Thyroid gland (tissue), 4 donors: ENCODE measurements around the gene TTC1.
"Not testable (repeated sequence)": the region's sequence is repeated elsewhere in the genome, so short reads cannot be mapped to it uniquely, and the experiment has no call there.

ENCODE experiments used
- POLR2A ChIP-seq, 2 donors: fragments of 450-650 bp; IDR thresholded peaks; one replicate each; pipeline ENCODE4 v1.6.1; 2017; ENCODE audit warnings: antibody characterized with exemption in 2 of 2, mild to moderate bottlenecking in 2 of 2, moderate library complexity in 1 of 2
- TF ChIP-seq, protein P1 (sequence below), 6 experiments: fragments of 200-600 bp in 3 of 6; fragments of 450-650 bp in 3 of 6; sonication (generic) in 3 of 6; IDR thresholded peaks; one replicate each; pipeline ENCODE4 v1.5.1; 2016 to 2019; ENCODE audit warnings: antibody characterized with exemption in 6 of 6, mild to moderate bottlenecking in 2 of 6, inconsistent platforms in 1 of 6, moderate library complexity in 1 of 6

DNA sequence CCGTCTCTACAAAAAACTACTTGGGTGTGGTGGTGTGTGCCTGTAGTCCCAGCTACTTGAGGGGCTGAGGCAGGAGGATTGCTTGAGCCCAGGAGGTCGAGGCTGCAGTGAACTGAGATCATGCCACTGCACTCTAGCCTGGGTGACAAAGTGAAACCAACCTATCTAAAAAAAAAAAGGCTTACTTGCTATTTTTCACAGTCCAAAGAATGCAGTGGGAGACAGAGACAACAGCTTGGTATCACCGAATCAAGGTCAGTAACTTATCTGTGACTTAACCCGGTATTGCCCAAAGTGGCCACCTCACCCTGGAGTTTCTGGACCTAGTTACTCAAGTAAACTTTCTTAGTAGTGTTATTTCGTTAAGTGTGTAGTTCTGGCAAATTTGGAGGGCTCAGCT is 60.2 kb downstream of the TTC1 start:
- TF ChIP-seq, protein P1, sequence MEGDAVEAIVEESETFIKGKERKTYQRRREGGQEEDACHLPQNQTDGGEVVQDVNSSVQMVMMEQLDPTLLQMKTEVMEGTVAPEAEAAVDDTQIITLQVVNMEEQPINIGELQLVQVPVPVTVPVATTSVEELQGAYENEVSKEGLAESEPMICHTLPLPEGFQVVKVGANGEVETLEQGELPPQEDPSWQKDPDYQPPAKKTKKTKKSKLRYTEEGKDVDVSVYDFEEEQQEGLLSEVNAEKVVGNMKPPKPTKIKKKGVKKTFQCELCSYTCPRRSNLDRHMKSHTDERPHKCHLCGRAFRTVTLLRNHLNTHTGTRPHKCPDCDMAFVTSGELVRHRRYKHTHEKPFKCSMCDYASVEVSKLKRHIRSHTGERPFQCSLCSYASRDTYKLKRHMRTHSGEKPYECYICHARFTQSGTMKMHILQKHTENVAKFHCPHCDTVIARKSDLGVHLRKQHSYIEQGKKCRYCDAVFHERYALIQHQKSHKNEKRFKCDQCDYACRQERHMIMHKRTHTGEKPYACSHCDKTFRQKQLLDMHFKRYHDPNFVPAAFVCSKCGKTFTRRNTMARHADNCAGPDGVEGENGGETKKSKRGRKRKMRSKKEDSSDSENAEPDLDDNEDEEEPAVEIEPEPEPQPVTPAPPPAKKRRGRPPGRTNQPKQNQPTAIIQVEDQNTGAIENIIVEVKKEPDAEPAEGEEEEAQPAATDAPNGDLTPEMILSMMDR (IDR thresholded peaks at IDR 0.05) = not testable (repeated sequence)
- not testable (repeated sequence) for TF ChIP-seq POLR2A (IDR thresholded peaks at IDR 0.05)
